Measurements from ENCODE around the gene LOXL4.
A peak's percentile ranks its signal among the peaks of the same experiment; 100 is the strongest.

Gene LOXL4

DNA sequence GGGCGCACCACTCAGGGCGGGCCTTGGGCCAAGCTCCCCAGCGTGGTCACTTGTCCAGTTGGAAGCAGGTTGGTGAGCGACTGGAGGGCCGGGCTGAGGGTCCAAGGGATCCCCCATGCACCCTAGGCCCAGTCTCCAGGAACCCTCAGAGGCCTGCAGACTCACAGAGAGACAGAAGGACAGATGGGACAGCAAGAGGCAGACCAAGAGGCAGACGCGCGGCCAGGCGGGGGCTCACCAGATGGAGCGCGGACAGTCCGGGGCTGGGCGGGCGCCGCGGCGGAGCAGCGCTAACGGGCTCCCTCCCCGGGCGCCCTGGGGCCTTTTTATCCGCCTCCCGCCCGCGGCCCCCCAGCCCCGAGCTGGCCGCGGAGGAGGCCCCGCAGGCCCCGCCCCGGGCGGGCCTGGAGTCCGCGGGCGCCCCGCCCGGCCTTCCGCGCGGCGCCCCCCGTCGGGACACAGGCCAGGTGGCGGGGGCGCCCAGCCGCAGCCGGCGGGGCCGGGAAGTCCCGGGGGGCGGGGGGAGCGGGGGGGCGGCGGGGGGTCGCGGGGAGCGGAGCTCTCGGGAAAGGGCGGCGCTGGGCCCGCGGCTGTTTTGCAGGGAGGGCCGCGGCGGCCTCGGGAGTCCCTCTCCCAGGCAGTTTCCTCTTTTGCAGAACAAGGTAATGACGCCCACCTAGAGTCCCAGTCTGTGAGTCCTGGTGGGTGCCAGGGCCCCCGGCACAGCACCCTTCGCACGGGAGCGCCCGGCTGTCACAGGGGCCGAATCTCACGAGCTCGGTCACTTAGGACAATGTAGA is at the start of gene LOXL4:
Gene LOXL4 (minus strand): TSS at position 301 of the 800 bp plus-strand sequence. CDS start 5,175 bp downstream, outside the sequence.
- DNase-seq (ENCODE audit: low read depth): no peak

DNA sequence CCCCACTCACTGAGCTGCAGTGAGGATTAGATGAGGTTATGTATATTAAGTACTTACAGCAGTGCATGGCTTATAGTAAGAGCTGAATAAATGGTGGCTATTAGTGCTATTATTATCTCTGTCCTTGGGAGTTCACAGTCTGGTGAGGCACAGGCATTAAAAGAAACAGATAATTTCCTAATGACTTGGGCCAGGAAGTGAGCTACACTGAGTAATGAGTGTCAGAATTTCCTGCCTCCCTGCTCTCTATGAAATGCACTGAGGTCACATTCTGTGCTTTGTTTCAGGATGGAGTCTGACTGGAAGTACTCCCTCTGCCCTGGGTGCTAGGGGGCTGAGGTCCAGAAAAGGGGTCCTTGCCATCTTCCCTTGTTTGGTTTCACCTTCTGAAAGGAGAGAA is 48.7 kb upstream of the LOXL4 start:
- no peak for DNase-seq (ENCODE audit: low read depth)

DNA sequence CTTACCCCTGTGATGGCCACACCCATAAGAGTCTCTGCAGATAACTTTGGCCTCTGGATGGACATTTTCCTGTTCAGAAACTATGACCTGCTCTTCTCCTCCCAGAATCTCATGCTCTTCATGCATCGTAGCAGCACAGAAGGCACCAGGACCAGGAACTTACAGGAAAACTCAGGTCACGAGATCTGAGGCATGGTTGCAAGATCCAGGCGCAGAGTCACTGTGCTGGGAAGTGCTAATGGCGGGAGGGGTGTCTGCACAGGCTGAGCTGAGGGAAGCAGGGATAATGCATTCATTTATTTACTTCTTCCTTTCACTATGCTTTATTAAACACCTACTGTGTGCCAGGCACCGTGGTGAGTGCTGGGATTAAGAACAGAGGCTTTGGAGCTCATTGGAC is 48.2 kb upstream of the LOXL4 start:
- DNase-seq (ENCODE audit: low read depth): no peak

DNA sequence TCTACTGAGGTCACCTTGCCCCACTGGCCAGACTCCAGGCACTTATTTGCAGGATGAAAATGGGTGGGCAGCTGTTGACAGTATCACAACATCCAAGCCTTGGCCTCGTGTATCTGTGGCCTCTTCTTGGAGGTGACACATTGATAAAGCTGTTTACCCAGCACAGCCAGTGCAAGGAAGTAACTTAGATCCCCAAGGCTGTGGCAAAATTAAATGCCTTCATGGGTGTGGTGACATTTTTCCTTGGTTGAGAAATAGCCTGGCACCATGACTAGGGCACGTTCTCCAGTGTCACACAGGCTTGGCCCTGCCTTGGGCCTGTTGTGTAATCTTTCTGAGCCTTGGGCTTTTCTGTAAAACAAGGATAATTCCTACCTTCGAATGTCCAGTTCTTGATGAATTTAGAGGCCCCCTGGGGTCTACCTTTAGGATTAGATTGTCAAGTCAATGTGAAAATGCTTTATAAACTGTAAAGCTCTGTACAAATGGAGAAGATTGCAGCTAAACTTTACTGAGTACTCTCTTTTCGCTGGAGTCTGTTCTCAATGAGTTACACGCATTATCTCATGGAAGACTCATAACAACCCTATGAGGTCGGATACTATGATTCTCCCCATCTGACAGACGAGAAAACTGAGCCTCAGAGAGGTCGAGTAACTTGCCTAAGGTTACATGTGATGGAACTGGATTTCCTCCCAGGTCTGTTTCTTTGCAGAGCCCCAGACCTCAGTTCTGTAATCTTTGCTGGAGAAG is 46.7 kb upstream of the LOXL4 start:
- DNase-seq (ENCODE audit: low read depth): no peak

DNA sequence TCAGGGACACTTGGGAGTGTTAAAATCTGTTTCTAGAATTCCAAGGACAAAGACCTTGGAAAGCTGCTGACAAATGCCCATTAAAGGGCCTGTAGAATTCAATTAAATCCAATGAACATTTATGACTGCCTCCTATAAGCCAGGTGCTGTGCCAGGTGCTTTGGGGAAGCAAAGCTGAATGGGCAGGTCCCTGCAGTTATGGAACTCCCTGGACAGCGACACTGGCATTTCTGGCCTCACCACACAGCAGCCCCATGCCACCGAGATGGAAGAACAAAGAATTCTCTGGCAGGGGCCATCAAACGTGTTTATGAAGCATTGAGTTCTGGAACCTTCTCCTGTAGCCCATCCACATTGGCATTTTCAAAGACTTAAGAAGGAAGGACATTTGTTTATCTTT is 45.6 kb upstream of the LOXL4 start:
- no peak for DNase-seq (ENCODE audit: low read depth)

GRCh38 chr10:98312822-98313221 is 44.8 kb upstream of the LOXL4 start:
- DNase-seq (ENCODE audit: low read depth): no peak

DNA sequence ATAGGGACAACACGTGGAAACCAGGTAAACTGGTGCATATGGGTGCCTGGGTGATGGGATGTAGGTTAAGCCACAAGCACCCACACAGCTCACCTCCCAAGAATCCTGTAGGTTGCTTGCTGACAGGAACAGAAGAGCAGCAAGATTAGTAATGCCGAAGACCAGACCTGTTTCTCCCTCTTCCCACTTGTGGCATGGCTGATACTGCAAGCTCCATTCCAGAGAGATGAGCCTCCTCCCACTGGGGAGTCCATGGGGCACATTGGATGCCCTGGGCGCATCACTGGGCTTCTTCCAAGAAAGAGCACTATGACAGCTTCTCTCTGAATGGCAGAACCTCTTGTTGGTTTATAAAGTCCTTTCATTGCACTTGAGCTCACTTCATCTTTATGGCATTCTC is 44.4 kb upstream of the LOXL4 start:
- no peak for DNase-seq (ENCODE audit: low read depth)

DNA sequence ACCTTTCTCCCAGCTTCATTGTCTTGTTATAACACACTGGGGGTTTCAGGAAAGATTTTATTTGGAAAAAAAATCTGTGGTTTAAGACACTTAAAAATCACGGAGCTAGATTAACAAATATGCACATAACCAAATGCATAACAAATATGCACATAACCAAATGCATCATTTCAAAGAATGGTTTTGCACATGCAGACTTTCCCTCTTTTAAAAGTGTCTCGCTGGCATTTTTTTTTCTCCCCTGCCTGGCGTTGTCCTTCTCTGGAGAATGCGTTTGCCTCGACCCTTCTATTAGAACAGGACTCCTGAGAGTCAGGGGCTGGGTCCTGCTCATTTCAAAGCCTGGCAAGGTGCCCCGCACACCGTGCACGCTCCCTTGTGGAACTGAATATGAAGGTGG is 42.7 kb upstream of the LOXL4 start:
- DNase-seq (ENCODE audit: low read depth): no peak

DNA sequence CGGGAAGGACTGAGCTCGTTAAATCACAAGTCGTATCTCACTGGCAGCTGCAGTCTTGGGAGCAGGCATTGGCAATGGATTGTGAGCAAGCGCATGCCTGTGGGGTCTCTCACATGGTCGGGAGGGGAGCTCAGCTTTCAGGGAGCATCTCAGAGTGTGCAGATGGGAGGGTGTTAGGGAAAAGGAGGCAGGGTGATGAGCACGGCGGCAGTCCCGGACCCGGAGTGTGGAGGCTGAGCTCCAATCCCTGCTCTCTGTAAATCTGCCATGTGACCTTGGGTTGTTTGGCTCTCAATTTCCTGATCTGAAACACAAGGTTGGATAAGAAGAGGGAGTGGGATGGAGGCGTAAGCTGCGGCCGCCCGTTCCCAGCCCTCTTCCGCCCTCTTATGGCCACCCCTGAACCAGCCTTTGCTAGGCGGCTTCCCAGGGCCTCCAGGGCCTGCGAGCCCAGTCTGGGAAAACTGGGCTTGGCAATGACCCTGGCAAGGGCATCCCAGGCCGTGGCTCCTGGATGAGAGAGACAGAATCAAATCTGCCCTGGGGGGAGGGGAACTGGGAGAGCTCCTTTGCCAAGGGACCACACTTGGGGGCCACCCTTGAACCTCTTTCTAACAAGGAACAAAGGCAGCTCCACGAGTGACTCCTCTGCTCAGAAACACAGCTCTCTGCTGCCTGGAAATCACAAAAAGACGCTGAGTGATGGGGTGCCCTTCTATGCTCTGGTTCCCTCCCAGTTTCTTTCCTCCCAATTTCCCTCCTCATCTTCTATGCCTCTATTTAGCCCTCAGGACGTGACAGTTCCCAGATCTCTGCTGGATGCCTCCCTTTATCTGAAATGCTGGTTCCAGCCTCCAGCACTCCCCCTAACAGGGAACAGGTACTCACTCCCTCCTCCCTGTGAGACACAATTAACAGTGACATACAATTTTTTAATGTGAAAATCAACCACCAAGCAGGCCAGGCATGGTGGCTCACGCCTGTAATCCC is 41.7 kb upstream of the LOXL4 start:
- DNase-seq (ENCODE audit: low read depth): peak; percentile 67

GRCh38 chr10:98308669-98309365 is 40.8 kb upstream of the LOXL4 start:
- no peak for DNase-seq (ENCODE audit: low read depth)

GRCh38 chr10:98307916-98308541 is 40.0 kb upstream of the LOXL4 start:
- DNase-seq (ENCODE audit: low read depth): no peak

DNA sequence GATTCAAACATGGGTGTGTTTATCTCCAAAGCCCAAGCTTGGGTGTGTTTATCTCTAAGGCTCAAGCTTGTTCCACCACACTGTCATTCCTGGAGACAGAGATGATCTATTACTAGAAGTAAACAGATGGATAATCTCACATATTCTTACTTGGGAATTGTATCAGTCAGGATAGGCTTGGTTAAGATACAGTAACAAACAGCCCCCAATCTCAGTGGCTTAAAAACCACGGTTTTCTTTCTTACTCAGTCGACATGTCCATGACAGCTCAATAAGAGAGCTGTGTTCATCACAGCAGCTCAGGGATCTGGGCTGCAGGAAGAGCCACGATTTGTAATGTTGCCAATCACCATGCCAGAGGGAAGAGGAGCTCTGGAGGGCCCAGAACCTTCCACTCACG is 38.5 kb upstream of the LOXL4 start:
- no peak for DNase-seq (ENCODE audit: low read depth)

DNA sequence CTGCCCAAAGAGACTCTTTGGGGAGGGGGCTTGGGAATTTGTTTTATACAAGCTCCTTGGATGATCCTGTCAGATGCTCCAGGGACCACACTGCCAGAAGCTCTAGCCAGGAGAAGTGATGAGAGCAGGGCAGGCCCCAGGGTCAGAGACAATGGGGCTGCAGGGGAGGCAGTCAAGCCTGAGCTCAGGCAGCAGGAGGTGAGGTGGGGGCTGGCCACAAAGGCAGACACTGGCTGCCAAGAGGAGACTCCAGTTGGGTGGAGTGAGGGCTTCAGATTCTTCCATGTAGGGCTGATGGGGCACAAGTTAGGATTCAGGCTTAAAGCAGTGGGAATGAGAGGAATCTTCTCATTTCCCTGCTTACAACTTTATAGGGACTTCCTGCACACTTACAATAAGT is 35.6 kb upstream of the LOXL4 start:
- no peak for DNase-seq (ENCODE audit: low read depth)

- no peak for DNase-seq (ENCODE audit: low read depth)
These were observed 34.9 kb upstream of the LOXL4 start for GRCh38 chr10:98302741-98303365.

DNA sequence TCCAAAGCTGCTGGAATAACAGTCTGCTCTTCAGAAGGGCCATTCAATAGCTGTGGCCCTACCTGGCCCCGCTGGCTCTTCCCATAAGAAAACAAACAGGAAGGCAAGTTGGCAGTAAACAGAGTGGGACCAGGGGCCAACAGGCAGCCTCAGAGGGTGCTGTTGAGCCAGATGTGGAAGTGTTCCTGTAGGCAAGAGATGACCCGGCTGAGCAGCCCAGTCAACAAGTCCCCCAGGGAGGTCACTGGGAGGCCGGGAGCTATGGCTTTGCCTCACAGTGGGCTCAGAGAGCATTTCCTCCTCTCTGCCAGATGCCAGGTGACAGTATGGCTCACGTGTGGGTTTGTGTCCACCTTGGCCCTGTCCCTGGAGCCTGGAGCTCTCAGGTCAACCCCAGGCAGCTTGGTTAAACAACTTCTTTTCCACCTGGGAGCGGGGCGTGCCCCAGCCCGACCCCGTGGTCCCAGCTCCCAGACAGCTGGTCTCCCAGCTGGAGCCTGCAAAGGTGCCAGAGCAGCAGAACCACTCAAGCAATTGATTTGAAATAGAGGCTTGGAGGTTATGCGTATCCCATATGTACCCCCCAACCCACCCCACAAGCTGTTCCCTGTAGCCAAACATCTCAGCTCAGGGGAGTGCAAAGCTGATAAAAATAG is 33.8 kb upstream of the LOXL4 start:
- DNase-seq (ENCODE audit: low read depth): no peak

- DNase-seq (ENCODE audit: low read depth): no peak
These were observed 32.7 kb upstream of the LOXL4 start for GRCh38 chr10:98300526-98301229.

DNA sequence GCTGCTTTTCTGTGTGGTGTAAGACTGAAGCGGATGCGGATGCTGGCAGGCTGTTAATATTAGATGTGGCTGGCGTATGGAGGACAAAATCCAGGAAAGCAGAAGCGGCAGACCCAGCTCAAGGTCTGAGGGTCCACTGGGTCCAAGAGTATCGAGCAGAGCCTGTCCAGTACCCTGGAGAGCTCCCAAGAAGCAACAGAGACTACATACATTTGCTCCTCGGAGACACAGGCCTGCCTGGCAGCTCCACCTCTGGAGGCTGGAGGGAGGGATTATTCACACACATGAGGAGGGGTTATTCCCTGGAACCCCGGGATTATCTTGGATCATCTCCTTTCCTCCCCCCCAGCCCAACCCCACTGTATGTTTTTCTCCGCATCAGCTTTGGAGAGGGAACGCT is 31.3 kb upstream of the LOXL4 start:
- DNase-seq (ENCODE audit: low read depth): no peak

DNA sequence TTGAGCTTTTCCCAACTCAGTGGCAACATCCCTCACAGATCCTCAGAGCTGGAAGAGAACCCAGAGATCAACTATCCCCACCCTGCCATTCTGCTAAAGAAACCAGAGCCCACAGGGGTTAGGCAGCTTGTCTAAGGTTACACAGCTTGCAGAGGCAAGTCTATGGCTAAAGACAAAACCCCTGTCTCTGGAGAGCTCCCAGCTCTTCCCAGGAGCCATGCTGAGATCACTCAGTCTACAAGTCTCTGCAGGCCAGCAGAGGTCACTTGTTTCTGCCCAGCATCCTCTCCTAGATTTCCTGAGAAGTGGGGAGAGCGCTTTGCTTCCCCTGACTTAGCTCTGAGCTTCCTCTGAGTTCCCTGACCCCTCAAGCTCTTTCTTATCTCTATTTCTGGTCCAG is 28.5 kb upstream of the LOXL4 start:
- no peak for DNase-seq (ENCODE audit: low read depth)

DNA sequence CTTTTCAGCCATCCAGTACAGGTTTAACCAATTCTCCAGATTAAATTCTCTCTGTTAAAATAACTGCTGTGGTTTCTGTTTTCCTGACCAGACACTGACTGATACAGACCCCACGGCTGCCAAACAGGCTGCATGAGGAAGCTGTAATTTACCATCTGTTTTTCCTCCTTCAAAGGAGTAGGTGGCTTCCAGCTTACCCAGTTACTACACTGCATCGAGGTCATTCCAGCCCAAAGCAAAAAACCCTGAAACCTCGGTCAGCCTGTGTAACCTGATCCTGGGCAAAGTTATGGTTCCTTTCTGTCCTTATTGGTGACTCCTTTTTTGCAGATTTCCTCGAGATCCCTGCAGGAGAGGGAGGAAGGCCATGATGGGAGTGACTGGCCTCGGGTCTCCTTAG is 27.9 kb upstream of the LOXL4 start:
- DNase-seq (ENCODE audit: low read depth): no peak

GRCh38 chr10:98295401-98295811 is 27.4 kb upstream of the LOXL4 start:
- DNase-seq (ENCODE audit: low read depth): no peak

Data from fibroblast of the conjunctiva (primary cell).